Measurements from ENCODE around the gene TNIK.

DNA sequence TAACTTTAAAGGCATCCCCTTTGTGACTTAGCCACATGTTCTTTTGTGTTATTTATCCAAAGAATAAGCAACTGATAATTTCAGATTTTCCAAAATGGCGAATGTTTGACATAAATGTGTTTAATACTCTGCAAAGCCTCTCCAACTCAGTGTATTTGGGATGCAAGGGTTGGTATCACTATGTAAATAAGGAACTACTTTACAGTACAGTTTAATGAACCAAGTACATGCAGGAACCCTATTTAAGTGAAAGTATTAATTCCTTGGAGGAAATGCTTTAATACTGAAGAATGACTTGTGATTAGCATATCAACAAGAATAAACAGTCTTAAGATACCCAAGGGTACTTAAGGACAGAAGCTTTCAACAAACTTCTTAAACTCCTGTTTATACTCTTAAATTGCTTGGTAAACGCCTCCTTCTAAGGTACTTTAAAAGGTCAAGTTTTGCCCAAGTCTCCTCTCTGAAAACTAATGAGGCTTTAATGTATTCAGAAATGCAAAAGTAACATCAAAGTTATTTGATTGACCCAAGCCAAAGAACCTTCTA lies 107.7 kb downstream of the TNIK start:
- TF ChIP-seq POLR2A (IDR thresholded peaks at IDR 0.05) (no peak), POLR2AphosphoS5 (IDR thresholded peaks at IDR 0.05) (no peak)
- TF ChIP-seq, protein P1, sequence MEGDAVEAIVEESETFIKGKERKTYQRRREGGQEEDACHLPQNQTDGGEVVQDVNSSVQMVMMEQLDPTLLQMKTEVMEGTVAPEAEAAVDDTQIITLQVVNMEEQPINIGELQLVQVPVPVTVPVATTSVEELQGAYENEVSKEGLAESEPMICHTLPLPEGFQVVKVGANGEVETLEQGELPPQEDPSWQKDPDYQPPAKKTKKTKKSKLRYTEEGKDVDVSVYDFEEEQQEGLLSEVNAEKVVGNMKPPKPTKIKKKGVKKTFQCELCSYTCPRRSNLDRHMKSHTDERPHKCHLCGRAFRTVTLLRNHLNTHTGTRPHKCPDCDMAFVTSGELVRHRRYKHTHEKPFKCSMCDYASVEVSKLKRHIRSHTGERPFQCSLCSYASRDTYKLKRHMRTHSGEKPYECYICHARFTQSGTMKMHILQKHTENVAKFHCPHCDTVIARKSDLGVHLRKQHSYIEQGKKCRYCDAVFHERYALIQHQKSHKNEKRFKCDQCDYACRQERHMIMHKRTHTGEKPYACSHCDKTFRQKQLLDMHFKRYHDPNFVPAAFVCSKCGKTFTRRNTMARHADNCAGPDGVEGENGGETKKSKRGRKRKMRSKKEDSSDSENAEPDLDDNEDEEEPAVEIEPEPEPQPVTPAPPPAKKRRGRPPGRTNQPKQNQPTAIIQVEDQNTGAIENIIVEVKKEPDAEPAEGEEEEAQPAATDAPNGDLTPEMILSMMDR (IDR thresholded peaks at IDR 0.05), result no peak

All from stomach (tissue), 4 donors.